ENCODE measurements around the gene PTPN4.

Gene PTPN4

DNA sequence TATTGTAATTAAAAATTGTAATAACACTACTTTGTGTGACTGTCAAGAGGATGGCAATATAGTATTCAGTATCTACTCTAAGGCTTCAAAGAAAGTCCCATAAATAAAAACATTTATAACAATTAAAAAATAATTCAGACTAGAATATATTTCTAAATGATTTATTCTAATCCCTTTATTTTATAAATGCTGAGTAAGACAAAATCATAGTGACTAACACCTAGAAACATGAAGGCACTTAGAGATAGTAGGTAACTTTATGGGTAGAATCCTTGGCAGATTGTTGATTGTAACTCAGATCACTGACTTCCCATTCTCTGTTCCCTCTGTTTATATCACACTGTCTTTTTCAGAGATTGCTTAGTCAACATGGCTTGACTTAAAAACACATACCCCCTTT lies 174.6 kb downstream of the PTPN4 start:
- FAIRE-seq (no peak), DNase-seq (ENCODE audit: insufficient read length, low spot score) (no peak)
- TF ChIP-seq, protein P1, sequence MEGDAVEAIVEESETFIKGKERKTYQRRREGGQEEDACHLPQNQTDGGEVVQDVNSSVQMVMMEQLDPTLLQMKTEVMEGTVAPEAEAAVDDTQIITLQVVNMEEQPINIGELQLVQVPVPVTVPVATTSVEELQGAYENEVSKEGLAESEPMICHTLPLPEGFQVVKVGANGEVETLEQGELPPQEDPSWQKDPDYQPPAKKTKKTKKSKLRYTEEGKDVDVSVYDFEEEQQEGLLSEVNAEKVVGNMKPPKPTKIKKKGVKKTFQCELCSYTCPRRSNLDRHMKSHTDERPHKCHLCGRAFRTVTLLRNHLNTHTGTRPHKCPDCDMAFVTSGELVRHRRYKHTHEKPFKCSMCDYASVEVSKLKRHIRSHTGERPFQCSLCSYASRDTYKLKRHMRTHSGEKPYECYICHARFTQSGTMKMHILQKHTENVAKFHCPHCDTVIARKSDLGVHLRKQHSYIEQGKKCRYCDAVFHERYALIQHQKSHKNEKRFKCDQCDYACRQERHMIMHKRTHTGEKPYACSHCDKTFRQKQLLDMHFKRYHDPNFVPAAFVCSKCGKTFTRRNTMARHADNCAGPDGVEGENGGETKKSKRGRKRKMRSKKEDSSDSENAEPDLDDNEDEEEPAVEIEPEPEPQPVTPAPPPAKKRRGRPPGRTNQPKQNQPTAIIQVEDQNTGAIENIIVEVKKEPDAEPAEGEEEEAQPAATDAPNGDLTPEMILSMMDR (IDR thresholded peaks at IDR 0.05; ENCODE audit: insufficient read depth, missing control alignments) = no peak

DNA sequence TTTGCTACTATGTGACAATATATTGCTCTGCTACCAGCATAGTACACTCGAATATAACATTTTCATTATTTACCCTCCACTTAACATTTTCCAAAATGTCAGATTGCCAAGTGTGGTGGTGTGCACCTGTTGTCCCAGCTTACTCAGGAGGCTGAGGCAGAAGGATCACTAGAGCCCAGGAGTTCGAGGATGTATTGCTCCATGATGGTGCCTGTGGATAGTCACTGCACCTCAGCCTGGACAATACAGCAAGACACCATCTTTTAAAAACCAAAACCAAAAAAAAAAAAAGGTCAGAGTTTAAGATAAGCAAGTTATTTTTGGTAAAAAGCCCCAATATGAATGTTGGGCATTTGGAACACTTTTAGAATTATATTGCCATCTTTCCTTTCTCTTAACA lies 178.0 kb downstream of the PTPN4 start:
- no peak for FAIRE-seq
- no peak for DNase-seq (ENCODE audit: insufficient read length, low spot score)

DNA sequence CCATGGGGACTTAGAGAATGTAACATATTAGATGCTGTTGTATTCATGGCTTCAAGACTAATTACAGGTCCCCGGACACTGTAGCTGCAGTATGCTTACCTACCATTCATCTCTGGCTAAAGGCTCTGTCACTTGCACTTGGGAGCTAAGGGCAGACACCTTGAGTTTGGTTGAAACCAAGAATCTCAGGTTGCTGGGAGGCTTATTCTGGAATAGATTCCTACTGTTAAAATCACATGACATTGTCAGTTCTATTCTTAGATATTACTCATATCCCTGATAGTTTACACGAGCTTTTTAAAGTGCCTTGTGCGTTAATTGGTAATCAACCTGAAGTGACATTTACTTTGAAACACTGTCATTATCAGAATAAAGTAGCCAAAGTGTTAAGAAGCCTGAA lies 180.2 kb downstream of the PTPN4 start:
- TF ChIP-seq, protein P1 (IDR thresholded peaks at IDR 0.05; ENCODE audit: insufficient read depth, missing control alignments) = no peak
- DNase-seq (ENCODE audit: insufficient read length, low spot score) (no peak), FAIRE-seq (no peak)

More for the DNA sequence above, 178.0 kb downstream of the PTPN4 start:
- TF ChIP-seq, protein P1 (IDR thresholded peaks at IDR 0.05; ENCODE audit: insufficient read depth, missing control alignments) = no peak

DNA sequence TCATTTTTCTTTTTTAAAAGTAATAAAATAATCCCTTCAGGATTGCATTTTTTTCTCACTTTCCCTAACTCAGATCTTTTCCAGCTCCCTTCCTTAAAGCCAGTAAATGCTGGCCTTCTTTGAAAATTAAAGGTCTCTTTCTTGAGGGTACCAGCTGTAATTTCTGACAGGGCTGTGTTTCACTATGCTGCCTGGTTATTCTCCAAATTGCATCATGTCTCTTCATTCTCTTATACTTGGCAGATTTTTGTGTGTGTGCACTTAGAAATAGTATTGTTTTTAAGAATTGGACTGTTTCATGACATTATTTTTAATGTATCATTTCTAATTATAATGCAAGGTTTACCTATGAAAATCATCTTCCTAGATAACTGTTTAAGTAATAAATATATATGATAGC lies 181.1 kb downstream of the PTPN4 start:
- TF ChIP-seq, protein P1 (IDR thresholded peaks at IDR 0.05; ENCODE audit: insufficient read depth, missing control alignments) = no peak
- DNase-seq (ENCODE audit: insufficient read length, low spot score) = no peak
- no peak for FAIRE-seq

DNA sequence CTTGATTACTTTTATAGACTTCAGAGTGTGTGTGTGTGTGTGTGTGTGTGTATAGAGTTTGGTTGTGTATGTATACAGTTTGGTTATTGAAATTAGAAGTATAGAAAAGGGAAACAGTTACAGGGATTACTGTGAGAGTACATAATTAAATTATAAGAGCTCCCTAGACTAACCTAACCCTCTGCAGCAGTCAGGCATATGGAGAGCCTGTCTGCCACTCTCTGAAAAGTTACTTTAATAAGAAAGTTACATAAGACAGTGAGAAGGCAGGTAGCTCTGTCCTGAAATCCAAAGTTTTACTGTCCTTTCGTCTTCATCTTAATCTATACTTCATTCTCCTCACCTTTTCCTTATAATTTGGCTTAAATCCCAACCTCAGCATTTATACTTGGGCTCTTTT lies 181.7 kb downstream of the PTPN4 start:
- FAIRE-seq = no peak
- TF ChIP-seq, protein P1 (IDR thresholded peaks at IDR 0.05; ENCODE audit: insufficient read depth, missing control alignments) = no peak
- no peak for DNase-seq (ENCODE audit: insufficient read length, low spot score)

DNA sequence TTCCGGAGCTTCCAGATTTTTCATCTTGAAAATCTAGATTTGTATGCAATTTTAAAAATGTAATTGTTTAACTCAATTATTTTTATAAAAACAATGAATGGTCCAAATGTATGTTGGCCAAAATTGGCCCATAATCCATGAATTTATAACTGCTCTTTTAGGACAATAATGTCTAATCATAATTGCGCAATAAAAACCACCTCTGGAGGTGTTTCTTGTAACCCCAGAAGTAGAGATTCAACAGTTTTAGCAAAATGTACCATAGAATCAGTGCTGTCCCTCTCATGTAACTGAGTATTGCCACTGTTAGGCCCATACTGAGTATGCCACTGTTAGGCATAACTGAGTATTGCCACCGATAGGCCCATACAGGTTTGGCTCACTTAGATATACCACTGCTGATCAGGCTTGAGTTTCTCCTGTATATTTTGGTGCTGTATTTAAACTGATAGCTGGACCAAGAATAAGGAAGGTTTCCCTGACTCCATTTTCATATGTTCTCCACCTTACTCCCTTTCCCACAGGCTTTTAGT lies 182.3 kb downstream of the PTPN4 start:
- FAIRE-seq (no peak), DNase-seq (ENCODE audit: insufficient read length, low spot score) (no peak)
- TF ChIP-seq, protein P1 (IDR thresholded peaks at IDR 0.05; ENCODE audit: insufficient read depth, missing control alignments) = no peak

DNA sequence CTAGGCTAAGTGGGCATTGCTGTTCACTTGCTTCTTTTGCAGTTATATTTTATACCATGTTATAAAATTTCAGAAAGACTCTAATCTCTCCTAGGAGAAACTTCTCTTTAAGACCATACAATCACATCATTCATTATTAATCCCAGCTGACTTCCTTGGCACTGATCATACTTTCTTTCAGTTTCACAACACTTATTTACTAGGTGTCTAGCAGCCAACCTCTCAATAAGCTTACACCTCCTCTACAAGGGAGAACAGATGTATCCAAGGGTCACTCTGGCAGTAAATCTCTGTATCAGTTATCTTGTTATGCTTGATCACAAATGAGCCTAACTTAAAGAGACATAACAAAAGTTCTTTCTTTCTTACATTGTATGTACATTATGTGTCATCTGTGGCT lies 183.3 kb downstream of the PTPN4 start:
- TF ChIP-seq, protein P1 (IDR thresholded peaks at IDR 0.05; ENCODE audit: insufficient read depth, missing control alignments) = no peak
- DNase-seq (ENCODE audit: insufficient read length, low spot score) (no peak), FAIRE-seq (no peak)

Data from D721Med (cell line).